ENCODE data around the gene FBXO17. TPM values are rescaled to one million over a fixed set of nuclear protein-coding genes. Genes with fewer than 3 reads are reported as not detected.

FBXO17 gene
- total RNA-seq, 5 donors from 2014 or later (not counting 1 experiment from before 2014, with no cell fraction given) = 0.18 to 0.46 (median 0.28) TPM; not detected in 2

GRCh38 chr19:38921420-38922274 is 53.9 kb downstream of the FBXO17 start:
- Histone ChIP-seq H3K4me3 (ENCODE audit: control insufficient read depth in 1 of 2, extremely low read depth in 1 of 2, low read length in 1 of 2) (no peak overlapping the region), H3K4me1 (ENCODE audit: control insufficient read depth in 1 of 2, extremely low read depth in 1 of 2, insufficient read depth in 2 of 2, low read length in 2 of 2) (peaks cover 0 to 33% of the 10 kb centered on the region in 2 experiments), H3K27me3 (replicated peaks in 1 of 2; ENCODE audit: control insufficient read depth in 2 of 2, extremely low read depth in 1 of 2, insufficient read depth in 2 of 2, low read length in 1 of 2) (no peaks in the 10 kb centered on the region), H3K36me3 (ENCODE audit: control insufficient read depth in 2 of 2, extremely low read depth in 1 of 2, insufficient read depth in 1 of 2, low read length in 1 of 2) (peaks cover 12 to 15% of the 10 kb centered on the region in 2 donors), H3K27ac (ENCODE audit: low read length) (no peak overlapping the region), H3K9me3 (no peaks in the 10 kb centered on the region)
- no peak overlapping the region for H3K27ac Mint-ChIP-seq
- H3K27me3 Mint-ChIP-seq = no peaks in the 10 kb centered on the region
- no peaks in the 10 kb centered on the region for H3K9me3 Mint-ChIP-seq
- H3K4me3 Mint-ChIP-seq = no peak overlapping the region
- no peak for ATAC-seq (replicated peaks in 1 of 4)
- ChIA-PET POLR2A (no interaction called here), CTCF (no interaction called here)
- DNase-seq = no peak
- 86% methylated on average over 10 of the region's 20 CpGs for WGBS (ENCODE audit: insufficient coverage)
- H3K36me3 Mint-ChIP-seq = peaks cover 21% of the 10 kb centered on the region
- H3K4me1 Mint-ChIP-seq = peaks cover 0 to 11% (median 0%) of the 10 kb centered on the region in 3 donors

- 81% methylated on average over 8 of the region's 14 CpGs for WGBS (ENCODE audit: insufficient coverage)
- ChIA-PET CTCF (no interaction called here), POLR2A (no interaction called here)
- Histone ChIP-seq H3K36me3 (ENCODE audit: control insufficient read depth in 2 of 2, extremely low read depth in 1 of 2, insufficient read depth in 1 of 2, low read length in 1 of 2) (peaks cover 13 to 15% of the 10 kb centered on the region in 2 donors), H3K9me3 (no peaks in the 10 kb centered on the region), H3K27ac (ENCODE audit: low read length) (no peak overlapping the region), H3K4me3 (ENCODE audit: control insufficient read depth in 1 of 2, extremely low read depth in 1 of 2, low read length in 1 of 2) (no peak overlapping the region), H3K27me3 (replicated peaks in 1 of 2; ENCODE audit: control insufficient read depth in 2 of 2, extremely low read depth in 1 of 2, insufficient read depth in 2 of 2, low read length in 1 of 2) (no peaks in the 10 kb centered on the region), H3K4me1 (ENCODE audit: control insufficient read depth in 1 of 2, extremely low read depth in 1 of 2, insufficient read depth in 2 of 2, low read length in 2 of 2) (peaks cover 0 to 24% of the 10 kb centered on the region in 2 experiments)
- Mint-ChIP-seq H3K9me3 (no peaks in the 10 kb centered on the region), H3K36me3 (peaks cover 21% of the 10 kb centered on the region), H3K27me3 (no peaks in the 10 kb centered on the region), H3K4me3 (no peak overlapping the region), H3K27ac (no peak overlapping the region), H3K4me1 (peaks cover 0 to 11% (median 0%) of the 10 kb centered on the region in 3 donors)
- DNase-seq (no peak), ATAC-seq (replicated peaks in 1 of 4) (no peak)
Observed at GRCh38 chr19:38920602-38921419, 54.7 kb downstream of the FBXO17 start.

GRCh38 chr19:38919837-38920601 is 55.5 kb downstream of the FBXO17 start:
- Histone ChIP-seq H3K4me3 (ENCODE audit: control insufficient read depth in 1 of 2, extremely low read depth in 1 of 2, low read length in 1 of 2) (no peak overlapping the region), H3K4me1 (ENCODE audit: control insufficient read depth in 1 of 2, extremely low read depth in 1 of 2, insufficient read depth in 2 of 2, low read length in 2 of 2) (peaks cover 0 to 17% of the 10 kb centered on the region in 2 experiments), H3K9me3 (no peaks in the 10 kb centered on the region), H3K27ac (ENCODE audit: low read length) (no peak overlapping the region), H3K36me3 (ENCODE audit: control insufficient read depth in 2 of 2, extremely low read depth in 1 of 2, insufficient read depth in 1 of 2, low read length in 1 of 2) (peaks cover 15 to 17% of the 10 kb centered on the region in 2 donors), H3K27me3 (replicated peaks in 1 of 2; ENCODE audit: control insufficient read depth in 2 of 2, extremely low read depth in 1 of 2, insufficient read depth in 2 of 2, low read length in 1 of 2) (no peaks in the 10 kb centered on the region)
- CTCF ChIA-PET = no interaction called here
- peaks cover 17% of the 10 kb centered on the region for H3K36me3 Mint-ChIP-seq
- H3K4me1 Mint-ChIP-seq = peaks cover 0 to 8% (median 0%) of the 10 kb centered on the region in 3 donors
- WGBS (ENCODE audit: insufficient coverage) = 92% methylated on average over 17 of the region's 21 CpGs
- H3K9me3 Mint-ChIP-seq = no peaks in the 10 kb centered on the region
- ATAC-seq (replicated peaks in 1 of 4) = no peak
- POLR2A ChIA-PET = interaction anchor here in 1 of 2 donors (0.7 kb wide), 1 partner anchor 375 kb away, joined by 4 read pairs; no protein-coding TSS in a partner anchor
- H3K27ac Mint-ChIP-seq = no peak overlapping the region
- H3K27me3 Mint-ChIP-seq = no peaks in the 10 kb centered on the region
- no peak for DNase-seq
- no peak overlapping the region for H3K4me3 Mint-ChIP-seq

GRCh38 chr19:38918526-38918925 is 57.0 kb downstream of the FBXO17 start:
- H3K27me3 Mint-ChIP-seq = no peaks in the 10 kb centered on the region
- CTCF ChIA-PET = no interaction called here
- 71% methylated on average over 1 of the region's 10 CpGs for WGBS (ENCODE audit: insufficient coverage)
- H3K27ac Mint-ChIP-seq = no peak overlapping the region
- no peak for ATAC-seq (replicated peaks in 1 of 4)
- H3K27ac ChIP-seq (ENCODE audit: low read length) = no peak overlapping the region
- no peak overlapping the region for H3K4me3 ChIP-seq (ENCODE audit: control insufficient read depth in 1 of 2, extremely low read depth in 1 of 2, low read length in 1 of 2)
- no peak overlapping the region for H3K4me3 Mint-ChIP-seq
- H3K4me1 Mint-ChIP-seq = no peaks in the 10 kb centered on the region
- DNase-seq = no peak
- peaks cover 0 to 2% of the 10 kb centered on the region in 2 experiments for H3K4me1 ChIP-seq (ENCODE audit: control insufficient read depth in 1 of 2, extremely low read depth in 1 of 2, insufficient read depth in 2 of 2, low read length in 2 of 2)
- POLR2A ChIA-PET = no interaction called here
- no peaks in the 10 kb centered on the region for H3K9me3 Mint-ChIP-seq
- H3K27me3 ChIP-seq (replicated peaks in 1 of 2; ENCODE audit: control insufficient read depth in 2 of 2, extremely low read depth in 1 of 2, insufficient read depth in 2 of 2, low read length in 1 of 2) = no peaks in the 10 kb centered on the region
- H3K9me3 ChIP-seq = no peaks in the 10 kb centered on the region
- H3K36me3 Mint-ChIP-seq = peaks cover 9% of the 10 kb centered on the region
- H3K36me3 ChIP-seq (ENCODE audit: control insufficient read depth in 2 of 2, extremely low read depth in 1 of 2, insufficient read depth in 1 of 2, low read length in 1 of 2) = peaks cover 9 to 15% of the 10 kb centered on the region in 2 donors

- no peak overlapping the region for H3K27ac ChIP-seq (ENCODE audit: low read length)
- DNase-seq (no peak), ATAC-seq (replicated peaks in 1 of 4) (no peak)
- H3K27ac Mint-ChIP-seq = no peak overlapping the region
- no peaks in the 10 kb centered on the region for H3K27me3 Mint-ChIP-seq
- H3K4me1 Mint-ChIP-seq = no peaks in the 10 kb centered on the region
- H3K36me3 ChIP-seq (ENCODE audit: control insufficient read depth in 2 of 2, extremely low read depth in 1 of 2, insufficient read depth in 1 of 2, low read length in 1 of 2) = peaks cover 9 to 15% of the 10 kb centered on the region in 2 donors
- H3K4me3 ChIP-seq (ENCODE audit: control insufficient read depth in 1 of 2, extremely low read depth in 1 of 2, low read length in 1 of 2) = no peak overlapping the region
- 91% methylated on average over 9 of the region's 13 CpGs for WGBS (ENCODE audit: insufficient coverage)
- ChIA-PET POLR2A (no interaction called here), CTCF (no interaction called here)
- H3K4me3 Mint-ChIP-seq = no peak overlapping the region
- H3K36me3 Mint-ChIP-seq = peaks cover 9% of the 10 kb centered on the region
- no peaks in the 10 kb centered on the region for H3K9me3 ChIP-seq
- H3K4me1 ChIP-seq (ENCODE audit: control insufficient read depth in 1 of 2, extremely low read depth in 1 of 2, insufficient read depth in 2 of 2, low read length in 2 of 2) = no peaks in the 10 kb centered on the region
- H3K9me3 Mint-ChIP-seq = no peaks in the 10 kb centered on the region
- no peaks in the 10 kb centered on the region for H3K27me3 ChIP-seq (replicated peaks in 1 of 2; ENCODE audit: control insufficient read depth in 2 of 2, extremely low read depth in 1 of 2, insufficient read depth in 2 of 2, low read length in 1 of 2)
Observed at GRCh38 chr19:38917921-38918491, 57.5 kb downstream of the FBXO17 start.

- no peaks in the 10 kb centered on the region for H3K4me1 ChIP-seq (ENCODE audit: control insufficient read depth in 1 of 2, extremely low read depth in 1 of 2, insufficient read depth in 2 of 2, low read length in 2 of 2)
- ChIA-PET POLR2A (interaction anchor here (0.7 to 0.8 kb wide), 2 partner anchors 18 to 358 kb away, joined by 4 read pairs; partner anchors contain the start of gene NFKBIB (in 1 of the 2)), CTCF (no interaction called here)
- no peak overlapping the region for H3K4me3 ChIP-seq (ENCODE audit: control insufficient read depth in 1 of 2, extremely low read depth in 1 of 2, low read length in 1 of 2)
- Mint-ChIP-seq H3K9me3 (no peaks in the 10 kb centered on the region), H3K27ac (no peak overlapping the region), H3K4me3 (no peak overlapping the region), H3K27me3 (no peaks in the 10 kb centered on the region), H3K4me1 (peaks cover 0 to 2% (median 0%) of the 10 kb centered on the region in 3 donors), H3K36me3 (peaks cover 9% of the 10 kb centered on the region)
- 89% methylated on average over 5 of the region's 9 CpGs for WGBS (ENCODE audit: insufficient coverage)
- DNase-seq (no peak), ATAC-seq (replicated peaks in 1 of 4) (no peak)
- peaks cover 9 to 15% of the 10 kb centered on the region in 2 donors for H3K36me3 ChIP-seq (ENCODE audit: control insufficient read depth in 2 of 2, extremely low read depth in 1 of 2, insufficient read depth in 1 of 2, low read length in 1 of 2)
- peaks cover 0 to under 1% of the 10 kb centered on the region in 2 experiments for H3K27me3 ChIP-seq (replicated peaks in 1 of 2; ENCODE audit: control insufficient read depth in 2 of 2, extremely low read depth in 1 of 2, insufficient read depth in 2 of 2, low read length in 1 of 2)
- no peak overlapping the region for H3K27ac ChIP-seq (ENCODE audit: low read length)
- no peaks in the 10 kb centered on the region for H3K9me3 ChIP-seq
Observed at GRCh38 chr19:38917516-38917915, 58.0 kb downstream of the FBXO17 start.

Data from T-cell (primary cell).